Measurements from ENCODE around the gene TYK2. TPM values are rescaled to one million over a fixed set of nuclear protein-coding genes. Genes with fewer than 3 reads are reported as not detected.

The TYK2 gene
- total RNA-seq (2021), result 118 and 121 TPM in 2 replicates
- percentile 51 among the genes with signal in this experiment for Bru-seq, nascent RNA
- percentile 55 among the genes with signal in this experiment for BruChase-seq, experiment 1, labeled RNA remaining after a 2-hour chase
- BruChase-seq, experiment 2, labeled RNA remaining after a 6-hour chase, result percentile 71 among the genes with signal in this experiment
- long read RNA-seq, full-length matches to known transcripts, result 61 of 121 reads
- long read RNA-seq, partial matches to known transcripts, result 23 of 121 reads
- long read RNA-seq, other reads (novel, unspliced or antisense), result 37 of 121 reads

- BruUV-seq (replicated peaks), result no TSS peak
- ChIA-PET CTCF (interaction anchor here (0.5 to 1.7 kb wide), 4 partner anchors 9 to 124 kb away, joined by 3 to 10 read pairs (median 7); no protein-coding TSS in a partner anchor), POLR2A (ENCODE audit: low non-redundant PET) (interaction anchor here (0.5 to 0.6 kb wide), 2 partner anchors 93 to 553 kb away, joined by 3 read pairs; partner anchors contain the start of gene UBL5)
Measured at GRCh38 chr19:10380313-10381102, at the start of gene TYK2. Gene TYK2, minus strand, starts transcription at chr19:10380572. Its CDS starts 2,166 bp downstream, at chr19:10378406.

GRCh38 chr19:10428996-10429381 is 48.6 kb upstream of the TYK2 start:
- H3K9me3 ChIP-seq (ENCODE audit: low read depth, low read length, poor library complexity, severe bottlenecking), result no peaks in the 10 kb centered on the region
- no peak overlapping the region for H3K27ac ChIP-seq (ENCODE audit: low read depth, low read length, poor library complexity, severe bottlenecking)
- ChIA-PET CTCF (interaction anchor here (1.2 kb wide), 1 partner anchor 11 kb away, joined by 3 read pairs; no protein-coding TSS in a partner anchor), POLR2A (ENCODE audit: low non-redundant PET) (no interaction called here)
- H3K36me3 ChIP-seq (ENCODE audit: insufficient read depth, low read length, poor library complexity, severe bottlenecking), result no peaks in the 10 kb centered on the region
- no TSS peak for BruUV-seq (replicated peaks)
- H3K27me3 ChIP-seq (replicated peaks; ENCODE audit: insufficient read depth, low read depth, low read length, poor library complexity), result no peaks in the 10 kb centered on the region
- TF ChIP-seq EZH2 (IDR thresholded peaks at IDR 0.05; ENCODE audit: borderline replicate concordance, low read depth, low read length, poor library complexity, severe bottlenecking) (no peak), CTCF (conservative IDR thresholded peaks at IDR 0.05; ENCODE audit: low read depth, low read length) (no peak)
- intact Hi-C loops (cut with micrococcal nuclease; ENCODE audit: unreplicated experiment), result no loop called here
- peaks cover 21% of the 10 kb centered on the region for H3K4me1 ChIP-seq (ENCODE audit: insufficient read depth, low read length, poor library complexity, severe bottlenecking)
- DNase-seq (ENCODE audit: low spot score), result no peak
- H3K4me3 ChIP-seq (ENCODE audit: low read depth, low read length, poor library complexity, severe bottlenecking), result no peak overlapping the region

More at GRCh38 chr19:10380313-10381102, at the start of gene TYK2:
- intact Hi-C loops (cut with micrococcal nuclease; ENCODE audit: unreplicated experiment), result loop anchor here (5.0 kb wide), 1 partner anchor 43 kb away; the partner anchor contains the start of gene ICAM3
- Histone ChIP-seq H3K9me3 (ENCODE audit: low read depth, low read length, poor library complexity, severe bottlenecking) (no peaks in the 10 kb centered on the region), H3K4me3 (ENCODE audit: low read depth, low read length, poor library complexity, severe bottlenecking) (peak within 1 kb of the TSS; percentile 91), H3K27ac (ENCODE audit: low read depth, low read length, poor library complexity, severe bottlenecking) (peak within 1 kb of the TSS; percentile 85), H3K36me3 (ENCODE audit: insufficient read depth, low read length, poor library complexity, severe bottlenecking) (peaks cover 9% of the 10 kb centered on the region), H3K27me3 (replicated peaks; ENCODE audit: insufficient read depth, low read depth, low read length, poor library complexity) (no peaks in the 10 kb centered on the region), H3K4me1 (ENCODE audit: insufficient read depth, low read length, poor library complexity, severe bottlenecking) (peaks cover 5% of the 10 kb centered on the region)
- DNase-seq (ENCODE audit: low spot score), result peak; percentile 99
- TF ChIP-seq EZH2 (IDR thresholded peaks at IDR 0.05; ENCODE audit: borderline replicate concordance, low read depth, low read length, poor library complexity, severe bottlenecking) (no peak), CTCF (conservative IDR thresholded peaks at IDR 0.05; ENCODE audit: low read depth, low read length) (no peak)

- Histone ChIP-seq H3K4me3 (ENCODE audit: low read depth, low read length, poor library complexity, severe bottlenecking) (no peak overlapping the region), H3K36me3 (ENCODE audit: insufficient read depth, low read length, poor library complexity, severe bottlenecking) (no peaks in the 10 kb centered on the region), H3K4me1 (ENCODE audit: insufficient read depth, low read length, poor library complexity, severe bottlenecking) (peaks cover 19% of the 10 kb centered on the region), H3K9me3 (ENCODE audit: low read depth, low read length, poor library complexity, severe bottlenecking) (no peaks in the 10 kb centered on the region), H3K27me3 (replicated peaks; ENCODE audit: insufficient read depth, low read depth, low read length, poor library complexity) (no peaks in the 10 kb centered on the region), H3K27ac (ENCODE audit: low read depth, low read length, poor library complexity, severe bottlenecking) (no peak overlapping the region)
- CTCF ChIA-PET, result no interaction called here
- POLR2A ChIA-PET (ENCODE audit: low non-redundant PET), result no interaction called here
- TF ChIP-seq EZH2 (IDR thresholded peaks at IDR 0.05; ENCODE audit: borderline replicate concordance, low read depth, low read length, poor library complexity, severe bottlenecking), result no peak
- TF ChIP-seq CTCF (conservative IDR thresholded peaks at IDR 0.05; ENCODE audit: low read depth, low read length), result no peak
- intact Hi-C loops (cut with micrococcal nuclease; ENCODE audit: unreplicated experiment), result no loop called here
- no TSS peak for BruUV-seq (replicated peaks)
- DNase-seq (ENCODE audit: low spot score), result no peak
Measured at GRCh38 chr19:10427169-10427568, 46.8 kb upstream of the TYK2 start.
